Endothelial cell of coronary artery (primary cell): Measurements from ENCODE around the gene CXCL8. TPM values are rescaled to one million over a fixed set of nuclear protein-coding genes. Genes with fewer than 3 reads are reported as not detected.

Experiments
- total RNA-seq: library from RNA; depleted of rRNA; stranded (reverse); fragments of >200 nt; gene quantifications from 2 replicates; pipeline ENCODE4 v1.2.3, GENCODE V29; 2014

Gene CXCL8
- total RNA-seq = 97.9 and 130 TPM in 2 replicates

DNA sequence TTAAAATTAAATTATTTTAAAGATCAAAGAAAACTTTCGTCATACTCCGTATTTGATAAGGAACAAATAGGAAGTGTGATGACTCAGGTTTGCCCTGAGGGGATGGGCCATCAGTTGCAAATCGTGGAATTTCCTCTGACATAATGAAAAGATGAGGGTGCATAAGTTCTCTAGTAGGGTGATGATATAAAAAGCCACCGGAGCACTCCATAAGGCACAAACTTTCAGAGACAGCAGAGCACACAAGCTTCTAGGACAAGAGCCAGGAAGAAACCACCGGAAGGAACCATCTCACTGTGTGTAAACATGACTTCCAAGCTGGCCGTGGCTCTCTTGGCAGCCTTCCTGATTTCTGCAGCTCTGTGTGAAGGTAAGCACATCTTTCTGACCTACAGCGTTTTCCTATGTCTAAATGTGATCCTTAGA lies at the start of gene CXCL8:
Gene CXCL8 (plus strand): TSS at position 217 of the 426 bp plus-strand sequence. CDS start 90 bp downstream, at position 307.

Other genes with a start within 250 kb of the CXCL8 start
- gene RASSF6, start 120.1 kb upstream of the CXCL8 start, total RNA-seq = not detected in 2 replicates
- gene CXCL6, start 96.1 kb downstream of the CXCL8 start, total RNA-seq = 1.2 and 1.3 TPM in 2 replicates
- not detected in 2 replicates for gene PF4V1, start 112.7 kb downstream of the CXCL8 start, total RNA-seq
- 19.2 and 33.4 TPM in 2 replicates for gene CXCL1, start 128.8 kb downstream of the CXCL8 start, total RNA-seq
- gene PF4, start 241.5 kb downstream of the CXCL8 start, total RNA-seq = not detected in 2 replicates
- gene PPBP, start 247.6 kb downstream of the CXCL8 start, total RNA-seq = not detected in 2 replicates